Activated CD8-positive, alpha-beta memory T cell treated with anti-CD3 and anti-CD28 coated beads, Interleukin-2, amount 50 U/mL, for 1 hour (primary cell): Measurements from ENCODE around the gene IHH.
A peak's percentile ranks its signal among the peaks of the same experiment; 100 is the strongest.

ENCODE experiments used
- DNase-seq: peaks from one replicate; pipeline ENCODE4 v3.0.0-alpha.2; 2020; ENCODE audit errors: extremely low read depth

Gene IHH

GRCh38 chr2:219073413-219074129, 12.8 kb upstream of the IHH start:
- DNase-seq, result no peak

- no peak for DNase-seq
These were observed 12.1 kb upstream of the IHH start for GRCh38 chr2:219072741-219073250.

GRCh38 chr2:219071131-219071816, 10.6 kb upstream of the IHH start:
- DNase-seq, result no peak

GRCh38 chr2:219065484-219065883, 4.8 kb upstream of the IHH start:
- no peak for DNase-seq

- no peak for DNase-seq
These were observed 1.4 kb upstream of the IHH start for GRCh38 chr2:219062081-219062480.

GRCh38 chr2:219059725-219060682, 717 bp downstream of the IHH start:
- DNase-seq, result no peak

GRCh38 chr2:219059375-219059724, 1.4 kb downstream of the IHH start:
- DNase-seq, result no peak

GRCh38 chr2:219058541-219059374, 2.0 kb downstream of the IHH start:
- no peak for DNase-seq

- peak; percentile 29 for DNase-seq
These were observed 2.8 kb downstream of the IHH start for GRCh38 chr2:219057709-219058540.

GRCh38 chr2:219056896-219057708, 3.6 kb downstream of the IHH start:
- DNase-seq, result no peak

GRCh38 chr2:219056176-219056895, 4.4 kb downstream of the IHH start:
- DNase-seq, result no peak

GRCh38 chr2:219054956-219055903, 5.5 kb downstream of the IHH start:
- DNase-seq, result no peak

- DNase-seq, result no peak
These were observed 11.4 kb downstream of the IHH start for GRCh38 chr2:219049282-219049681.

- DNase-seq, result no peak
These were observed 14.7 kb downstream of the IHH start for GRCh38 chr2:219045937-219046550.

GRCh38 chr2:219042750-219043149, 18.0 kb downstream of the IHH start:
- DNase-seq, result no peak

GRCh38 chr2:219042157-219042556, 18.6 kb downstream of the IHH start:
- DNase-seq, result no peak

GRCh38 chr2:219041252-219041651, 19.5 kb downstream of the IHH start, which contains the start of gene CFAP65:
Gene CFAP65 (minus strand): TSS chr2:219041516. CDS start chr2:219039048, 2,468 bp downstream.
- no peak for DNase-seq
